ENCODE results near the gene ZNF583.

ZNF583 gene

DNA sequence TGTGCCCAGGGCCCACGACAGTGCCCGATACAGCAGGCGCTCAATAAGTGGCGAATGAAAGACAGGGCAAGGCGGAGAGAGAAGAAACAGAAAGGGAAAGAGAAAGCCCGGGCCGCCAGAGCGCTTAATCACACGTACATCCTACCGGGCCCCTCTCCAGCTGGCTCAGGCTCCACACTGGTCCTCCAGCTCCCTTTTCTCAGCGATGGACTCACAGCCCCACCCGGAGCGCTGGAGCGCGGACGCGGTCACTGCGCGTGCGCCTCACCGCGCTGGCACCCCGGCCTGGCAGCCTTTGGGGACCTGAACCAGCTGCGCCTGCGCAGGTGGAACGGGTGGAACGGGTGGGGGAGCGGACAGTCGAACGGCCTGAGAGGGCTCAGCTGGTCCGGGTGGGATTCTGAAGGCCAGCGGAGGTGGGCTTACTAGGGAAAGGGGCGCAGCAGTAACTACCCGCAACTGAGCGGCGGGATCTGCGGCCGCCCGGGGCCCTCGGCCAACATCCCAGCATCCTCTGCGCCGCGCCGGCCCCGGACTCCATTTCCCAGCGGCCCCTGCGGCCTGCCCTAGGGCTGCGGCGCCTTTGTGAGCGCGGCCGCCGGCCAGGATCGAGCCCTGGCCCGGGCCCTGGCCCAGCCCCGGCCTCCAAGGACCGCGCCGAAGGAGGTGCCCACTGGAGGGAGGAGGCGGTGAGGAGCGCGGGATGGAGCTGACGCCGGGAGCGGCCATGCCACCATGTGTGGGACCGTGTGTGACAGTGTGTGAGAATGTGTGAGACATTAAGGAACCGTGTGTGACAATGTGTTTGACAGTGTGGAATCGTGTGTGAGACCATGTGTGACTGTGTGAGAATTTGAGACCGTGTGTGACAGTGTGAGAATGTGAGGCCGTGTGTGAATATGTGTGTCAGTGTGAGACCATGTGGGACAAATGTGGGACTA lies at the start of gene ZNF583:
Gene ZNF583 (plus strand): TSS at position 569 of the 941 bp plus-strand sequence. CDS start 2,783 bp downstream, outside the sequence.
- DNase-seq (ENCODE audit: low read depth in 2 of 2): peak; percentile 80 to 88

DNA sequence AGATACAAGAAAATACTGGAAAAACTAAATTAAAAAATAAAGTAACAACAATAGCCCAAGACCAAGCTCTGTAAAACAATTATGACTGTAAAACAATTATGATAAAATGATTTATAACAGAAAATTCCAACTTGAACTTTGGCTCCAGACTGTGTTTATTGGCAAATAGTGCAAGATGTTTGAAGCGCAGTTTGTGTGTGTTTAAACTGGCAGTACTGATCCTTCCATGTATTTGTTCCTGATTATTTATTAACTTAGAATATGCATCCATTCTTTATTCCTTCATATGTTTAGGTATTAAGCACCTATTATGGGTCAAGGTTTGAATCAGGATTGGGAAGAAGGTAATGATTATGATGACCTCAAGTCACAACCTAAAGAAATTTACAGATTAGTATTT lies 48.6 kb upstream of the ZNF583 start:
- no peak for DNase-seq (ENCODE audit: low read depth in 2 of 2)

DNA sequence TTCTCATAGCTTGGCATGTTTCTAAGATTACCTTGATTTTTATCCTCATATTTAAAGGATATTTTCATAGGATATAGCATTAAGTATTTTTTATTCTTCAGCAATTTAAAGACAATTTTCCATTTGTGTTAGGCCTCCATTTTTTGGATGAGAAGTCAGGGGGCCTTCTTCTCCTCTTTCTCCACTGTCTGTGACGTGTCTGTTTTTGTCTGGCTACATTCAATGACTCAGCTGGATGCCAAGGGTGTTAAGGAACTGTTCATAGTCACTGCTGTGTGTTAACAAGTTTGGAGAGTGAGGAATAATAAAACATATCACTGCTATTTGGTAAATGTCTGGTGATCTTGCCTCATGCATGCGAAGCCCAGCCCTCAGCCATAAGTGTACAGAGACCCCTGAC lies 47.2 kb upstream of the ZNF583 start:
- DNase-seq (ENCODE audit: low read depth in 2 of 2): no peak

GRCh38 chr19:56360841-56361240 lies 43.3 kb upstream of the ZNF583 start:
- no peak for DNase-seq (ENCODE audit: low read depth in 2 of 2)

- peak; percentile 70 to 76 for DNase-seq (ENCODE audit: low read depth in 2 of 2)
These were observed 36.1 kb upstream of the ZNF583 start for GRCh38 chr19:56367829-56368711.

GRCh38 chr19:56369886-56370676 lies 34.1 kb upstream of the ZNF583 start:
- DNase-seq (ENCODE audit: low read depth in 2 of 2): no peak

- no peak for DNase-seq (ENCODE audit: low read depth in 2 of 2)
These were observed 31.9 kb upstream of the ZNF583 start for GRCh38 chr19:56372281-56372680.

GRCh38 chr19:56377105-56377924 lies 26.8 kb upstream of the ZNF583 start:
- no peak for DNase-seq (ENCODE audit: low read depth in 2 of 2)

DNA sequence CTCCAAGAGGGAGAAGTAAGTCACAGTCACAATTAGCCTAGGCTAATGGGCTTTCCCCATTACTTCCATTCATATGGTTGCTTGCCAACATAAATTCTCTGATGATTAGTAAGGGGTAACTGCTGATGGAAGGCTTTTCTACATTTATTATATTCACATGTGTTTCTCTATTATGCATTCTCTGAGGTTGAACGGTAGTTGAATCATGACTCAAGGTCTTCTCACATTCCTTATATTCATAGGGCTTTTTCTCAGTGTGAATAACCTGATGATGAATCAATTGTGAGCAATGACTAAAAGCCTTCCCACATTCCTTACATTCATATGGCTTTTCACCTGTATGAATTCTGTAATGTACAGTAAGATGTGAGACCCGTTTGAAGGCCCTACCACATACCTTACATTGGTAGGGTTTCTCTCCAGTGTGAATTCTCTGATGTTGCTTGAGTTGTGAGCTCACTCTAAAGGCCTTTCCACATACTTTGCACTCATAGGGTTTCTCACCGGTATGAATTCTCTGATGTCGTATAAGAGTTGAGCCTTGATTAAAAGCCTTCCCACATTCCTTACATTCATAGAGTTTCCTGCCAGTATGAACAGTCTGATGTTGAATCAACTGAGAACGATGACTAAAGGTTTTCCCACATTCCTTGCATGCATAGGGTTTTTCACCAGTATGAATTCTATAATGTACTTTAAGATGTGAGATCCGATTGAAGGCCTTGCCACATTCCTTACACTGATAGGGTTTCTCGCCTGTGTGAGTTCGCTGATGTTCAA lies 20.1 kb upstream of the ZNF583 start:
- DNase-seq (ENCODE audit: low read depth in 2 of 2): no peak

GRCh38 chr19:56393119-56394012 lies 10.8 kb upstream of the ZNF583 start, which contains the start of gene ZNF582:
Gene ZNF582 (minus strand): TSS chr19:56393534. CDS start chr19:56391752, 1,782 bp downstream.
- DNase-seq (ENCODE audit: low read depth in 2 of 2): peak; percentile 87 to 91

GRCh38 chr19:56398809-56399208 lies 5.3 kb upstream of the ZNF583 start:
- DNase-seq (ENCODE audit: low read depth in 2 of 2): no peak

DNA sequence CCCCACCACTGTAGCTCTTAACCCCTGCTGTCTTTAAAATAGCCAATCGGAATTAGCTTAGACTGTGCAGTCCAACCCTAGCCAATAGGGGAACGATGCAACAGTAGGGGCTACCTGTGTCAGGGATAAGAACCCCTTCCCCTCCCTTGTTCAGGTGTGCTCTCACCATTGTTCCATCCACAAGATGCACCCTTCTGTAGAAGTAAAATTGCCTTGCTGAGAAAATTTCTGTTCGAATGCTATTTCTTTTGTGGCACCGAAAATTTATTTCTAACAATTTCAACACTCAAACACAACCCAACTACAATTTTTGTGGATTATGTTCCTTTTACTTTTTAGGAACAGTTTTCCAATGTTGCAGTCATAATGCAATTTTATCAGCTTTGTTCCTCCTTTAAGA lies 3.6 kb upstream of the ZNF583 start:
- DNase-seq (ENCODE audit: low read depth in 2 of 2): no peak

DNA sequence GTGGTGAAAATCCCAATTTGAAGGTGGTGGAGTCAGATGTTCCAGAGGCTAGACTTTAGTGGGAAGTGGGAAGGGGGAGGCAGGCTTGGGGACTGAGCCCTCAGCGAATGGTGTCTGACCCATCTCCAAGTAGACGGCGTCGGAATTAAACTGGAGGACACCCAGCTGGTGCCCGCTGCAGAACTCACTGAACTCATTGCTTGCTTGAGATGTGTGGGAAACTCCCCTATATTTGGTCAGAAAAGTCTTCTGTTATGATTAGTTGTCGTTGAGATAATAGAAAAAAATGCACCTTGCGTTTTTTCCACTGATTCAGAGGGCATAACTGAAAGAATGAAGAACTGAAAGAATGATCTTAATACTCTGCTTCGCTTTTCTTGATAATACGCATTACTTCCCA lies 871 bp upstream of the ZNF583 start:
- DNase-seq (ENCODE audit: low read depth in 2 of 2): no peak

DNA sequence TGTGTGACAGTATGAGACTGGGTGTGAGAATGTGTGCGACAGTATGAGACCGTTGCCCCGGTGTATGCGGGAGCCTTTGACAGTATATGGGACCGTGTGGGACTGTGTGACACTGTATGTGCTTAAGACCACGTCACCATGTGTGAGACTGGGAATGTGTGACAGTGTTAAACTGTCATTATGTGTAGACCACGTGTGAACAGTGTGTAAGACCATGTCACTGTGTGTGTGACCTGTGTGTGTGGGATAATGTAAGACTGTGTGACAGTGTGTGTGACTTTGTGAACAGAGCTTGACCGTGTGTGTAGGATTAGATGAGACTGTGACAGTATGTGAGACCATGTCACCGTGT lies 549 bp downstream of the ZNF583 start:
- no peak for DNase-seq (ENCODE audit: low read depth in 2 of 2)

DNA sequence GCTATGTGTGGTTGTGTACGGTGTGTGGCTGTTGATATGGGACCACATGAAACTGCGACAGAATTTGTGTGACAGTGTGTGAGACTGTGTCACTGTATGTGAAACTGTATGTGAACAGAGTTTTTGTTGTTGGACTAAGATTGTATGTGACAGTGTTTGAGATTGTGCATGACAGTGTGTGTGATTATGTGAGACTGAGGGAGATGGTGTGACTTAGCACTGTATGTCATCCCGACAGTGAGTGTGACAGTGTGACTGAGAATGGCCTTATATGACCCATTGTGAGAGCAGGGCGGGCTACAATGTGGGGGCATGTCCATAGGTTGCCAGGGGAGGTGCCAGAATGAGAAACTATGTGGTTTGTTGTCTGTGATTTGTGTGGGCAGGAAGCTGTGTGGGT lies 930 bp downstream of the ZNF583 start:
- no peak for DNase-seq (ENCODE audit: low read depth in 2 of 2)

- no peak for DNase-seq (ENCODE audit: low read depth in 2 of 2)
These were observed 19.3 kb downstream of the ZNF583 start for GRCh38 chr19:56423276-56423984.

DNA sequence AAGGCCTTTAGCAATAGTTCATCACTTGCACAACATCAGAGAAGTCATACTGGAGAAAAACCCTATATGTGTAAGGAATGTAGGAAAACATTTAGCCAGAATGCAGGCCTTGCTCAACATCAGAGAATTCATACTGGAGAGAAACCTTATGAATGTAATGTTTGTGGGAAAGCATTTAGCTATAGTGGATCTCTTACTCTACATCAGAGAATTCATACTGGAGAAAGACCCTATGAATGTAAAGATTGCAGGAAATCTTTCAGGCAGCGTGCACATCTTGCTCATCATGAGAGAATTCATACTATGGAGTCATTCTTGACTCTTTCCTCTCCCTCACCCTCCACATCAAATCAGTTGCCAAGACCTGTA lies 19.8 kb downstream of the ZNF583 start:
- DNase-seq (ENCODE audit: low read depth in 2 of 2): no peak

- DNase-seq (ENCODE audit: low read depth in 2 of 2): no peak
These were observed 37.2 kb downstream of the ZNF583 start for GRCh38 chr19:56441206-56441792.

All from stimulated activated CD8-positive, alpha-beta memory T cell treated with anti-CD3 and anti-CD28 coated beads, Interleukin-7, amount 100 ng/mL, for 4 hours (primary cell).